ENCODE results near the gene CD44. TPM values are rescaled to one million over a fixed set of nuclear protein-coding genes. Genes with fewer than 3 reads are reported as not detected.

Gene CD44
- total RNA-seq, 1 donor from 2014 or later: 46.0 TPM

GRCh38 chr11:35131094-35131493 is 7.9 kb upstream of the CD44 start:
- Mint-ChIP-seq H3K27me3 (peaks cover 41% of the 10 kb centered on the region), H3K4me3 (no peak overlapping the region), H3K4me1 (ENCODE audit: unreplicated experiment) (peaks cover 6% of the 10 kb centered on the region), H3K9me3 (no peaks in the 10 kb centered on the region), H3K27ac (no peak overlapping the region), H3K36me3 (no peaks in the 10 kb centered on the region)
- no peak for DNase-seq (ENCODE audit: extremely low spot score, unreplicated experiment)
- TF ChIP-seq CTCF (conservative IDR thresholded peaks at IDR 0.05): no peak

- no peak for TF ChIP-seq CTCF (conservative IDR thresholded peaks at IDR 0.05)
- H3K9me3 Mint-ChIP-seq: no peaks in the 10 kb centered on the region
- H3K27ac Mint-ChIP-seq: no peak overlapping the region
- DNase-seq (ENCODE audit: extremely low spot score, unreplicated experiment): no peak
- no peak overlapping the region for H3K4me3 Mint-ChIP-seq
- no peaks in the 10 kb centered on the region for H3K36me3 Mint-ChIP-seq
- peaks cover 6% of the 10 kb centered on the region for H3K4me1 Mint-ChIP-seq (ENCODE audit: unreplicated experiment)
- peaks cover 43% of the 10 kb centered on the region for H3K27me3 Mint-ChIP-seq
Measured at GRCh38 chr11:35131886-35132285, 7.1 kb upstream of the CD44 start.

- Mint-ChIP-seq H3K36me3 (peaks cover 5% of the 10 kb centered on the region), H3K4me1 (ENCODE audit: unreplicated experiment) (peaks cover 6% of the 10 kb centered on the region), H3K27me3 (peaks cover 57% of the 10 kb centered on the region), H3K4me3 (no peak overlapping the region), H3K27ac (no peak overlapping the region), H3K9me3 (no peaks in the 10 kb centered on the region)
- no peak for TF ChIP-seq CTCF (conservative IDR thresholded peaks at IDR 0.05)
- no peak for DNase-seq (ENCODE audit: extremely low spot score, unreplicated experiment)
Measured at GRCh38 chr11:35133656-35134055, 5.3 kb upstream of the CD44 start.

- Mint-ChIP-seq H3K9me3 (no peaks in the 10 kb centered on the region), H3K27ac (no peak overlapping the region), H3K4me1 (ENCODE audit: unreplicated experiment) (peaks cover 6% of the 10 kb centered on the region), H3K36me3 (peaks cover 5% of the 10 kb centered on the region), H3K4me3 (no peak overlapping the region), H3K27me3 (peaks cover 63% of the 10 kb centered on the region)
- DNase-seq (ENCODE audit: extremely low spot score, unreplicated experiment): no peak
- TF ChIP-seq CTCF (conservative IDR thresholded peaks at IDR 0.05): no peak
Measured at GRCh38 chr11:35134403-35135148, 4.4 kb upstream of the CD44 start.

- no peak for TF ChIP-seq CTCF (conservative IDR thresholded peaks at IDR 0.05)
- Mint-ChIP-seq H3K9me3 (no peaks in the 10 kb centered on the region), H3K36me3 (peaks cover 5% of the 10 kb centered on the region), H3K4me1 (ENCODE audit: unreplicated experiment) (peaks cover 6% of the 10 kb centered on the region), H3K27ac (no peak overlapping the region), H3K27me3 (peaks cover 70% of the 10 kb centered on the region), H3K4me3 (no peak overlapping the region)
- no peak for DNase-seq (ENCODE audit: extremely low spot score, unreplicated experiment)
Measured at GRCh38 chr11:35135222-35135621, 3.7 kb upstream of the CD44 start.
